OCI-LY3 (cell line): ENCODE results near the gene YWHAG.

ENCODE experiments used
- H2AFZ ChIP-seq: fragments of 200-600, 300-600 bp; shearing (Covaris generic); 2 replicates; pipeline ENCODE4 v1.6.0; 2014; ENCODE audit warnings: antibody characterized with exemption, low read depth, low read length
- H3K27ac ChIP-seq: fragments of 200-600, 300-600 bp; sonication (generic); 2 replicates; pipeline ENCODE4 v1.5.1; 2014; ENCODE audit warnings: mild to moderate bottlenecking, low read length, moderate library complexity, mixed read lengths
- H3K27me3 ChIP-seq: fragments of 200-600, 300-600 bp; sonication (generic); 2 replicates; pipeline ENCODE4 v1.6.1; 2014; ENCODE audit warnings: low read depth, low read length, mixed read lengths
- H3K36me3 ChIP-seq: fragments of 200-600, 300-600 bp; sonication (generic); replicated peaks from 2 replicates; pipeline ENCODE3; 2014; ENCODE audit warnings: low read depth, low read length, mixed read lengths
- H3K4me1 ChIP-seq: fragments of 300-600, 200-600 bp; sonication (generic); 2 replicates; pipeline ENCODE4 v1.6.1; 2014; ENCODE audit warnings: low read length, mixed read lengths
- H3K4me2 ChIP-seq: fragments of 200-600, 300-600 bp; sonication (generic); 2 replicates; pipeline ENCODE4 v1.6.1; 2014; ENCODE audit warnings: low read length, mixed read lengths
- H3K4me3 ChIP-seq: fragments of 300-600, 200-600 bp; sonication (generic); 2 replicates; pipeline ENCODE4 v1.5.1; 2014; ENCODE audit warnings: antibody characterized with exemption, mild to moderate bottlenecking, low read length, moderate library complexity
- H3K79me2 ChIP-seq: fragments of 300-600, 200-600 bp; shearing (Covaris generic); 2 replicates; pipeline ENCODE4 v1.6.1; 2014; ENCODE audit warnings: mild to moderate bottlenecking, low read length, mixed read lengths
- H3K9ac ChIP-seq: fragments of 300-600, 200-600 bp; shearing (Covaris generic); 2 replicates; pipeline ENCODE4 v1.6.0; 2014; ENCODE audit warnings: mild to moderate bottlenecking, low read length, moderate library complexity
- H3K9me3 ChIP-seq: fragments of 200-600, 300-600 bp; shearing (Covaris generic); 2 replicates; pipeline ENCODE4 v1.6.1; 2014; ENCODE audit warnings: low read length, mixed read lengths; ENCODE audit not compliant: insufficient read depth
- H4K20me1 ChIP-seq: fragments of 200-600, 300-600 bp; sonication (generic); 2 replicates; pipeline ENCODE4 v1.6.1; 2016; ENCODE audit warnings: low read length, mixed read lengths; ENCODE audit not compliant: insufficient read depth
- TF ChIP-seq, protein P1 (sequence below): fragments of 200-600, 300-600 bp; sonication (generic); IDR thresholded peaks from 2 replicates; pipeline ENCODE4 v1.5.1; 2014; ENCODE audit warnings: antibody characterized with exemption, low read length, low read depth

The YWHAG gene

DNA sequence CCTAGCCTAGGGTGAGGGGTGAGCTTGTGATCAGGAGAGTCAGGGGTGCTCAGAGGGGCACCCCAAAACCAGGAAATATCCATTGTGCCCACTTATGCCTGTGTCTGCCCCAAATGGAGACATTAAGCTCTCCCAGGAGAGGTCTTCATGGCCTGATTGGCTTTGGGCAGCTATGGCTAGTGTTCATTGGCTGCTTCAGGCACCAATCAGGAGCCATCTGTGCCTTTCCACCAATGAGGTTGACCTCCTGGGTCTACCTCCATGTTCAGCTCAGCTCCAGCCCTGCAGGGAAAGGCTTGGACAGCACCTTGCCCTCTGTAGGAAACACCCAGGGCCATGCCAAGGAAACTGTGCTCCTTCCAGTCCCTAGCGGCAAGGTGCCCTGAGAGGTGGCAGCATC is 80.3 kb downstream of the YWHAG start:
- Histone ChIP-seq H3K36me3 (no peaks in the 10 kb centered on the region), H3K27me3 (no peaks in the 10 kb centered on the region; the same call in 1 of the 2 replicates), H4K20me1 (no peaks in the 10 kb centered on the region), H3K9ac (no peak overlapping the region), H2AFZ (no peak overlapping the region), H3K27ac (no peak overlapping the region), H3K4me2 (no peak overlapping the region), H3K4me3 (no peak overlapping the region), H3K9me3 (no peaks in the 10 kb centered on the region), H3K79me2 (no peaks in the 10 kb centered on the region), H3K4me1 (no peaks in the 10 kb centered on the region)
- TF ChIP-seq, protein P1, sequence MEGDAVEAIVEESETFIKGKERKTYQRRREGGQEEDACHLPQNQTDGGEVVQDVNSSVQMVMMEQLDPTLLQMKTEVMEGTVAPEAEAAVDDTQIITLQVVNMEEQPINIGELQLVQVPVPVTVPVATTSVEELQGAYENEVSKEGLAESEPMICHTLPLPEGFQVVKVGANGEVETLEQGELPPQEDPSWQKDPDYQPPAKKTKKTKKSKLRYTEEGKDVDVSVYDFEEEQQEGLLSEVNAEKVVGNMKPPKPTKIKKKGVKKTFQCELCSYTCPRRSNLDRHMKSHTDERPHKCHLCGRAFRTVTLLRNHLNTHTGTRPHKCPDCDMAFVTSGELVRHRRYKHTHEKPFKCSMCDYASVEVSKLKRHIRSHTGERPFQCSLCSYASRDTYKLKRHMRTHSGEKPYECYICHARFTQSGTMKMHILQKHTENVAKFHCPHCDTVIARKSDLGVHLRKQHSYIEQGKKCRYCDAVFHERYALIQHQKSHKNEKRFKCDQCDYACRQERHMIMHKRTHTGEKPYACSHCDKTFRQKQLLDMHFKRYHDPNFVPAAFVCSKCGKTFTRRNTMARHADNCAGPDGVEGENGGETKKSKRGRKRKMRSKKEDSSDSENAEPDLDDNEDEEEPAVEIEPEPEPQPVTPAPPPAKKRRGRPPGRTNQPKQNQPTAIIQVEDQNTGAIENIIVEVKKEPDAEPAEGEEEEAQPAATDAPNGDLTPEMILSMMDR, result no peak
